ENCODE results near the gene C2orf80. TPM values are rescaled to one million over a fixed set of nuclear protein-coding genes. Genes with fewer than 3 reads are reported as not detected.
"Not testable (repeated sequence)": the region's sequence is repeated elsewhere in the genome, so short reads cannot be mapped to it uniquely, and the experiment has no call there.

Gene C2orf80
- total RNA-seq, 1 experiment from 2014 or later: not detected

DNA sequence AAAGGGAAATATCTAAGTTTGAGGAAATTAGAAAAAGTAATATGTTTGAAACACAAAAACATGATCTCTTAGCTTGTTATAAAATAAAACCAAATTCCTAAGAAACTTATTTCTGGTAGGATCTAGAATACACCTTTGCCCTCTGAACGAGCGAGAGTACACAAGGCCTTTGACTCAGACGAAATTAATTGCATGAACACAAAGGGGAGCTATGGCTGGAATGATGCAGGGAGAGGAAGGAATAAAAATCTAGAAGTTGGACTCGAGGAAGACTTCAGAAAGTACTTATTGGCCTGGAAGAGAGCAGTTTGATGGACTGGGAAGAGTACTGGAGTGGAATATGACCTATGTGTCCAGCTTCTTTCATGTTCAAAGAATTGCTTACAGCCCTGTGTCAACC, 64.6 kb downstream of the C2orf80 start:
- ChIA-PET CTCF (no interaction called here), POLR2A (ENCODE audit: unreplicated experiment) (no interaction called here)
- Histone ChIP-seq H3K9me3 (ENCODE audit: insufficient read depth, low read depth) (no peaks in the 10 kb centered on the region), H3K79me2 (ENCODE audit: low read depth) (no peaks in the 10 kb centered on the region), H3K9me2 (ENCODE audit: insufficient read depth) (no peaks in the 10 kb centered on the region), H3K4me2 (no peak overlapping the region), H3F3A (ENCODE audit: insufficient read depth, low read depth) (no peaks in the 10 kb centered on the region), H4K20me1 (ENCODE audit: insufficient read depth) (no peaks in the 10 kb centered on the region), H3K4me3 (no peak overlapping the region), H3K27me3 (ENCODE audit: insufficient read depth, low read depth) (no peaks in the 10 kb centered on the region), H2AFZ (no peak overlapping the region), H3K4me1 (replicated peaks; ENCODE audit: insufficient read depth) (no peaks in the 10 kb centered on the region; the same call in 1 of the 2 replicates), H3K36me3 (ENCODE audit: low read depth) (no peaks in the 10 kb centered on the region), H3K27ac (no peak overlapping the region)
- intact Hi-C loops (cut with micrococcal nuclease; ENCODE audit: unreplicated experiment): no loop called here
- BruUV-seq (replicated peaks): no TSS peak
- TF ChIP-seq, protein P1, sequence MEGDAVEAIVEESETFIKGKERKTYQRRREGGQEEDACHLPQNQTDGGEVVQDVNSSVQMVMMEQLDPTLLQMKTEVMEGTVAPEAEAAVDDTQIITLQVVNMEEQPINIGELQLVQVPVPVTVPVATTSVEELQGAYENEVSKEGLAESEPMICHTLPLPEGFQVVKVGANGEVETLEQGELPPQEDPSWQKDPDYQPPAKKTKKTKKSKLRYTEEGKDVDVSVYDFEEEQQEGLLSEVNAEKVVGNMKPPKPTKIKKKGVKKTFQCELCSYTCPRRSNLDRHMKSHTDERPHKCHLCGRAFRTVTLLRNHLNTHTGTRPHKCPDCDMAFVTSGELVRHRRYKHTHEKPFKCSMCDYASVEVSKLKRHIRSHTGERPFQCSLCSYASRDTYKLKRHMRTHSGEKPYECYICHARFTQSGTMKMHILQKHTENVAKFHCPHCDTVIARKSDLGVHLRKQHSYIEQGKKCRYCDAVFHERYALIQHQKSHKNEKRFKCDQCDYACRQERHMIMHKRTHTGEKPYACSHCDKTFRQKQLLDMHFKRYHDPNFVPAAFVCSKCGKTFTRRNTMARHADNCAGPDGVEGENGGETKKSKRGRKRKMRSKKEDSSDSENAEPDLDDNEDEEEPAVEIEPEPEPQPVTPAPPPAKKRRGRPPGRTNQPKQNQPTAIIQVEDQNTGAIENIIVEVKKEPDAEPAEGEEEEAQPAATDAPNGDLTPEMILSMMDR (conservative IDR thresholded peaks at IDR 0.05): no peak
- DNase-seq: no peak

- POLR2A ChIA-PET (ENCODE audit: unreplicated experiment); H4K20me1 ChIP-seq (ENCODE audit: insufficient read depth); H3F3A ChIP-seq (ENCODE audit: insufficient read depth, low read depth); BruUV-seq (replicated peaks); H3K4me2 ChIP-seq; H3K9me3 ChIP-seq (ENCODE audit: insufficient read depth, low read depth); H3K79me2 ChIP-seq (ENCODE audit: low read depth); DNase-seq; H3K9me2 ChIP-seq (ENCODE audit: insufficient read depth); CTCF ChIA-PET; H3K27me3 ChIP-seq (ENCODE audit: insufficient read depth, low read depth); intact Hi-C loops (cut with micrococcal nuclease; ENCODE audit: unreplicated experiment); H3K4me3 ChIP-seq; H3K27ac ChIP-seq; H2AFZ ChIP-seq; H3K4me1 ChIP-seq (replicated peaks; ENCODE audit: insufficient read depth); H3K36me3 ChIP-seq (ENCODE audit: low read depth): not testable (repeated sequence)
These were observed 65.7 kb downstream of the C2orf80 start, which contains the start of gene CRYGD for GRCh38 chr2:208124013-208124715. TSS of gene CRYGD (minus strand) at chr2:208124524. CDS start at chr2:208124473, 51 bp downstream.

- Histone ChIP-seq H3K9me3 (ENCODE audit: insufficient read depth, low read depth) (no peaks in the 10 kb centered on the region), H3K79me2 (ENCODE audit: low read depth) (no peaks in the 10 kb centered on the region), H3K4me3 (no peak overlapping the region), H3K4me2 (no peak overlapping the region), H3K4me1 (replicated peaks; ENCODE audit: insufficient read depth) (no peaks in the 10 kb centered on the region), H3K9me2 (ENCODE audit: insufficient read depth) (no peaks in the 10 kb centered on the region), H3F3A (ENCODE audit: insufficient read depth, low read depth) (no peaks in the 10 kb centered on the region), H3K27me3 (ENCODE audit: insufficient read depth, low read depth) (no peaks in the 10 kb centered on the region), H3K27ac (no peak overlapping the region), H4K20me1 (ENCODE audit: insufficient read depth) (no peaks in the 10 kb centered on the region), H2AFZ (no peak overlapping the region), H3K36me3 (ENCODE audit: low read depth) (no peaks in the 10 kb centered on the region)
- intact Hi-C loops (cut with micrococcal nuclease; ENCODE audit: unreplicated experiment): no loop called here
- POLR2A ChIA-PET (ENCODE audit: unreplicated experiment): no interaction called here
- TF ChIP-seq, protein P1 (conservative IDR thresholded peaks at IDR 0.05): no peak
- no peak for TF ChIP-seq EZH2 (IDR thresholded peaks at IDR 0.05; ENCODE audit: low read depth)
- CTCF ChIA-PET: interaction anchor here (0.6 kb wide), 1 partner anchor 44 kb away, joined by 9 read pairs; no protein-coding TSS in a partner anchor
- no TSS peak for BruUV-seq (replicated peaks)
- no peak for DNase-seq
These were observed 67.6 kb downstream of the C2orf80 start for GRCh38 chr2:208122248-208122647.

DNA sequence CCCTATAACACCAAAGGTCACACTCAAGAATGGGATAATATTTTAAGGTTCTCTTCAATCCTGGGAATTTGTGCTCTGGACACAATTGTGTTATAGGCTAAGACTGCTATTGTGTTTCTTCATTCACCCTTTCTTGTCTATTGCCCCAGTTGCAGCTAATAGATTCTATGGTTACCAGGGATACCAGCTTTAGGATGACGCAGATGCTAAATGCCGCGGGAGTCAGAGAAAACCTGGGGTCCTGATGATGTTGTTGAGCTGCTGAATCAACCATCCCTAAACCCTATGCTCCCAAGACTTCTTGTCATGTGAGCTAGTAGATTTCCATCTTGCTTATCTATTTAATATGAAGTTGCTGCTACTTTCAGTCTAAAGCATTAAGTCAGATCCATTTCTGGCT, 70.9 kb downstream of the C2orf80 start:
- Histone ChIP-seq H3K9me2 (ENCODE audit: insufficient read depth) (no peaks in the 10 kb centered on the region), H3K79me2 (ENCODE audit: low read depth) (no peaks in the 10 kb centered on the region), H3K36me3 (ENCODE audit: low read depth) (no peaks in the 10 kb centered on the region), H4K20me1 (ENCODE audit: insufficient read depth) (no peaks in the 10 kb centered on the region), H2AFZ (no peak overlapping the region), H3K4me1 (replicated peaks; ENCODE audit: insufficient read depth) (no peaks in the 10 kb centered on the region), H3K27me3 (ENCODE audit: insufficient read depth, low read depth) (no peaks in the 10 kb centered on the region), H3K27ac (no peak overlapping the region), H3K4me2 (no peak overlapping the region), H3K4me3 (no peak overlapping the region), H3F3A (ENCODE audit: insufficient read depth, low read depth) (no peaks in the 10 kb centered on the region), H3K9me3 (ENCODE audit: insufficient read depth, low read depth) (no peaks in the 10 kb centered on the region)
- intact Hi-C loops (cut with micrococcal nuclease; ENCODE audit: unreplicated experiment): no loop called here
- no peak for DNase-seq
- BruUV-seq (replicated peaks): no TSS peak
- ChIA-PET POLR2A (ENCODE audit: unreplicated experiment) (no interaction called here), CTCF (no interaction called here)
- TF ChIP-seq EZH2 (IDR thresholded peaks at IDR 0.05; ENCODE audit: low read depth): no peak

- H3K4me3 ChIP-seq; H3K4me2 ChIP-seq; H2AFZ ChIP-seq; H3K36me3 ChIP-seq (ENCODE audit: low read depth); H3K9me3 ChIP-seq (ENCODE audit: insufficient read depth, low read depth); DNase-seq; H4K20me1 ChIP-seq (ENCODE audit: insufficient read depth); CTCF ChIA-PET; intact Hi-C loops (cut with micrococcal nuclease; ENCODE audit: unreplicated experiment); H3K27me3 ChIP-seq (ENCODE audit: insufficient read depth, low read depth); H3F3A ChIP-seq (ENCODE audit: insufficient read depth, low read depth); H3K4me1 ChIP-seq (replicated peaks; ENCODE audit: insufficient read depth); H3K79me2 ChIP-seq (ENCODE audit: low read depth); H3K27ac ChIP-seq; BruUV-seq (replicated peaks); H3K9me2 ChIP-seq (ENCODE audit: insufficient read depth); POLR2A ChIA-PET (ENCODE audit: unreplicated experiment): not testable (repeated sequence)
These were observed 72.4 kb downstream of the C2orf80 start for GRCh38 chr2:208117390-208117789.

All from PC-9 (cell line).